Bone marrow (tissue), 2 donors: Measurements from ENCODE around the gene SLC17A1.

Experiments
- DNase-seq, 2 donors: peaks; one replicate each; lab custom pipeline; 2025; lab: John Stamatoyannopoulos, UW

Gene SLC17A1

GRCh38 chr6:25832670-25833069, 818 bp upstream of the SLC17A1 start:
- no peak for DNase-seq

- DNase-seq = no peak
Observed at GRCh38 chr6:25832307-25832662, 433 bp upstream of the SLC17A1 start.

- DNase-seq = no peak
Observed at GRCh38 chr6:25830458-25830857, 1.4 kb downstream of the SLC17A1 start.

- no peak for DNase-seq
Observed at GRCh38 chr6:25829375-25829774, 2.5 kb downstream of the SLC17A1 start.

- no peak for DNase-seq
Observed at GRCh38 chr6:25821341-25821740, 10.5 kb downstream of the SLC17A1 start.

GRCh38 chr6:25816252-25816651, 15.6 kb downstream of the SLC17A1 start:
- no peak for DNase-seq

GRCh38 chr6:25815194-25815593, 16.7 kb downstream of the SLC17A1 start:
- no peak for DNase-seq

- no peak for DNase-seq
Observed at GRCh38 chr6:25804804-25805203, 27.0 kb downstream of the SLC17A1 start.

GRCh38 chr6:25801436-25801835, 30.4 kb downstream of the SLC17A1 start:
- DNase-seq = no peak

GRCh38 chr6:25794784-25795183, 37.1 kb downstream of the SLC17A1 start:
- no peak for DNase-seq

- DNase-seq = no peak
Observed at GRCh38 chr6:25793970-25794369, 37.9 kb downstream of the SLC17A1 start.

GRCh38 chr6:25792016-25792415, 39.8 kb downstream of the SLC17A1 start:
- no peak for DNase-seq

GRCh38 chr6:25789475-25789874, 42.4 kb downstream of the SLC17A1 start:
- no peak for DNase-seq

- DNase-seq = peak in 1 of 2 donors; percentile 51
Observed at GRCh38 chr6:25788305-25788922, 43.4 kb downstream of the SLC17A1 start.

- DNase-seq = no peak
Observed at GRCh38 chr6:25787428-25787827, 44.4 kb downstream of the SLC17A1 start.

GRCh38 chr6:25781134-25781533, 50.7 kb downstream of the SLC17A1 start:
- DNase-seq = no peak

- DNase-seq = no peak
Observed at GRCh38 chr6:25777856-25778649, 53.8 kb downstream of the SLC17A1 start.

GRCh38 chr6:25777031-25777430, 54.8 kb downstream of the SLC17A1 start:
- no peak for DNase-seq

GRCh38 chr6:25774120-25774715, 57.6 kb downstream of the SLC17A1 start:
- DNase-seq = no peak

- DNase-seq = no peak
Observed at GRCh38 chr6:25769983-25770382, 61.9 kb downstream of the SLC17A1 start.

- DNase-seq = no peak
Observed at GRCh38 chr6:25768566-25768965, 63.3 kb downstream of the SLC17A1 start.

- DNase-seq = no peak
Observed at GRCh38 chr6:25764611-25765010, 67.2 kb downstream of the SLC17A1 start.

GRCh38 chr6:25757936-25758642, 73.8 kb downstream of the SLC17A1 start:
- no peak for DNase-seq
